Caco-2 (cell line): ENCODE data around the gene RBFA. TPM values are rescaled to one million over a fixed set of nuclear protein-coding genes. Genes with fewer than 3 reads are reported as not detected.
"Not testable (repeated sequence)": the region's sequence is repeated elsewhere in the genome, so short reads cannot be mapped to it uniquely, and the experiment has no call there.

Source experiments
- BruUV-seq: library from RNA; stranded (reverse); fragments of 400-500 nt; replicated peaks from 2 replicates; lab custom pipeline; 2021; lab: Mats Ljungman, UMichigan
- CTCF ChIA-PET: fragments of 300-600 bp; sonication (Branson Sonifier 250); formaldehyde crosslinking; loops from one replicate; lab custom pipeline; 2022; ENCODE audit warnings: antibody characterized with exemption; lab: Charles Lee
- POLR2A ChIA-PET: fragments of 300-600 bp; sonication (Branson Sonifier 250); formaldehyde crosslinking; loops from one replicate; lab custom pipeline; 2022; ENCODE audit warnings: antibody characterized with exemption; lab: Charles Lee
- DNase-seq, 2 experiments: peaks; one replicate each; pipeline versions ENCODE4 v3.0.0 to v3.0.0-alpha.2; 2020 to 2022
- H3K27me3 ChIP-seq: replicated peaks from 2 replicates; pipeline ENCODE4 v1.6.0; 2011; ENCODE audit warnings: low read length; ENCODE audit not compliant: control insufficient read depth, insufficient read depth
- H3K36me3 ChIP-seq: 2 replicates; pipeline ENCODE4 v1.5.1; 2011; ENCODE audit warnings: low read length; ENCODE audit not compliant: control insufficient read depth, insufficient read depth
- H3K4me1 ChIP-seq: fragments of 250-450 bp; sonication (Bioruptor Pico); 2 replicates; pipeline ENCODE4 v1.5.1; 2020; ENCODE audit warnings: mild to moderate bottlenecking
- H3K4me3 ChIP-seq: 2 replicates; pipeline ENCODE4 v1.5.1; 2011; ENCODE audit warnings: low read depth, mild to moderate bottlenecking, control low read depth, low read length
- H3K9me3 ChIP-seq: fragments of 250-450 bp; sonication (Bioruptor Pico); 2 replicates; pipeline ENCODE4 v1.5.1; 2020; ENCODE audit warnings: mild to moderate bottlenecking, moderate library complexity
- H3K27ac Mint-ChIP-seq: one replicate; pipeline ENCODE4 v1.8.0; 2022; ENCODE audit warnings: mixed read lengths; ENCODE audit not compliant: unreplicated experiment
- H3K27me3 Mint-ChIP-seq: one replicate; pipeline ENCODE4 v1.8.0; 2022; ENCODE audit warnings: mixed read lengths; ENCODE audit not compliant: insufficient read depth, unreplicated experiment
- H3K36me3 Mint-ChIP-seq: one replicate; pipeline ENCODE4 v1.8.0; 2022; ENCODE audit warnings: mild to moderate bottlenecking, mixed read lengths; ENCODE audit not compliant: insufficient read depth, unreplicated experiment
- H3K4me1 Mint-ChIP-seq: one replicate; pipeline ENCODE4 v1.8.0; 2022; ENCODE audit warnings: low read depth, mixed read lengths; ENCODE audit not compliant: unreplicated experiment
- H3K4me3 Mint-ChIP-seq: one replicate; pipeline ENCODE4 v1.8.0; 2022; ENCODE audit warnings: mild to moderate bottlenecking, moderate library complexity, mixed read lengths; ENCODE audit not compliant: unreplicated experiment
- H3K9me3 Mint-ChIP-seq: one replicate; pipeline ENCODE4 v1.8.0; 2022; ENCODE audit warnings: mixed read lengths; ENCODE audit not compliant: unreplicated experiment
- CTCF ChIP-seq, 2 experiments: fragments of 200-600 bp in 1 of 2; IDR thresholded peaks; 1 replicate in 1 of 2; 2 replicates in 1 of 2; pipeline versions ENCODE4 v1.5.1 to v1.8.0; 2011 to 2022; ENCODE audit warnings: antibody characterized with exemption in 1 of 2, control low read depth in 1 of 2, inconsistent platforms in 1 of 2, low read depth in 1 of 2, low read length in 1 of 2, mild to moderate bottlenecking in 1 of 2, moderate library complexity in 1 of 2; ENCODE audit not compliant: insufficient read depth in 1 of 2, severe bottlenecking in 1 of 2, unreplicated experiment in 1 of 2
- intact Hi-C: fragments of 100-400 bp; cut with micrococcal nuclease; formaldehyde crosslinking; loops from one replicate; pipeline ENCODE4 v1.10.0; 2022; ENCODE audit not compliant: unreplicated experiment
- total RNA-seq: library from RNA; stranded (reverse); gene quantifications from 2 replicates; pipeline ENCODE4 v1.2.3, GENCODE V29; 2022

The RBFA gene
- total RNA-seq, 1 experiment from 2014 or later, result 19.2 TPM

GRCh38 chr18:79988451-79989194 is 45.6 kb upstream of the RBFA start, which contains the start of gene TXNL4A:
TSS of gene TXNL4A (minus strand) at chr18:79988563. CDS start at chr18:79988392, 171 bp downstream.
- BruUV-seq, result TSS peak; percentile 58
- Histone ChIP-seq H3K4me3 (peak within 1 kb of the TSS; percentile 89), H3K36me3 (no peaks in the 10 kb centered on the region), H3K27me3 (no peaks in the 10 kb centered on the region), H3K4me1 (peaks cover 4% of the 10 kb centered on the region; the same call in 1 of the 2 replicates), H3K9me3 (no peaks in the 10 kb centered on the region)
- Mint-ChIP-seq H3K4me3 (peak within 1 kb of the TSS; percentile 71), H3K4me1 (peaks cover 10% of the 10 kb centered on the region), H3K27ac (peak within 1 kb of the TSS; percentile 71), H3K36me3 (peaks cover 18% of the 10 kb centered on the region), H3K9me3 (no peaks in the 10 kb centered on the region), H3K27me3 (no peaks in the 10 kb centered on the region)
- intact Hi-C loops, result loop anchor here (1.0 kb wide), 1 partner anchor 23 kb away; no protein-coding TSS in a partner anchor
- POLR2A ChIA-PET, result interaction anchor here (0.6 to 0.8 kb wide), 2 partner anchors 45 to 52 kb away, joined by 4 to 5 read pairs; no protein-coding TSS in a partner anchor
- peak; percentile 64 to 69 for DNase-seq
- TF ChIP-seq CTCF (IDR thresholded peaks at IDR 0.05; ENCODE audit: insufficient read depth in 1 of 2, low read depth in 1 of 2, low read length in 1 of 2, severe bottlenecking in 1 of 2, unreplicated experiment in 1 of 2), result no peak
- CTCF ChIA-PET, result no interaction called here

DNA sequence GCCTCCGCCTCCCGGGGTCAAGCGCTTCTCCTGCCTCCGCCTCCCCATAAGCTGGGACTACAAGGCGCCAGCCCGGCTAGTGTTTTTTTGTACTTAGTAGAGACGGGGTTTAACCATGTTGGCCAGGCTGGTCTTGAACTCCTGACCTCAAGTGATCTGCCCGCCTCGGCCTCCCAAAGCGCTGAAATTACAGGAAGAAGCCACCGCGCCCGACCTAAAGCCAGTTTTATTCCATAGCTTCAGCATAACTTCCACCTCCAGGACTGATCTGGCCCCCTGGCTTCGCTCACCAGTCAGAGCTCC is 45.1 kb upstream of the RBFA start:
- peak overlapping the region; percentile 71 for H3K4me3 Mint-ChIP-seq
- H3K4me3 ChIP-seq, result peak overlapping the region; percentile 89
- ChIA-PET POLR2A (interaction anchor here (0.6 to 0.8 kb wide), 3 partner anchors 31 to 52 kb away, joined by 3 to 5 read pairs (median 4); no protein-coding TSS in a partner anchor), CTCF (no interaction called here)
- H3K4me1 Mint-ChIP-seq, result peaks cover 12% of the 10 kb centered on the region
- no peaks in the 10 kb centered on the region for H3K36me3 ChIP-seq
- H3K9me3 ChIP-seq, result no peaks in the 10 kb centered on the region
- H3K36me3 Mint-ChIP-seq, result peaks cover 18% of the 10 kb centered on the region
- no TSS peak for BruUV-seq
- H3K27ac Mint-ChIP-seq, result peak overlapping the region; percentile 71
- DNase-seq, result no peak
- no peak for TF ChIP-seq CTCF (IDR thresholded peaks at IDR 0.05; ENCODE audit: insufficient read depth in 1 of 2, low read depth in 1 of 2, low read length in 1 of 2, severe bottlenecking in 1 of 2, unreplicated experiment in 1 of 2)
- no peaks in the 10 kb centered on the region for H3K27me3 ChIP-seq
- H3K27me3 Mint-ChIP-seq, result no peaks in the 10 kb centered on the region
- intact Hi-C loops, result no loop called here
- peaks cover 4% of the 10 kb centered on the region; the same call in 1 of the 2 replicates for H3K4me1 ChIP-seq
- H3K9me3 Mint-ChIP-seq, result no peaks in the 10 kb centered on the region

- BruUV-seq, result no TSS peak
- no peak overlapping the region for H3K4me3 ChIP-seq
- peaks cover 12% of the 10 kb centered on the region for H3K4me1 Mint-ChIP-seq
- intact Hi-C loops, result no loop called here
- H3K9me3 Mint-ChIP-seq, result no peaks in the 10 kb centered on the region
- no peak overlapping the region for H3K4me3 Mint-ChIP-seq
- no peak for DNase-seq
- no peaks in the 10 kb centered on the region for H3K9me3 ChIP-seq
- no peak overlapping the region for H3K27ac Mint-ChIP-seq
- H3K4me1 ChIP-seq, result peaks cover 4% of the 10 kb centered on the region; the same call in 1 of the 2 replicates
- H3K27me3 Mint-ChIP-seq, result no peaks in the 10 kb centered on the region
- H3K27me3 ChIP-seq, result no peaks in the 10 kb centered on the region
- ChIA-PET CTCF (no interaction called here), POLR2A (no interaction called here)
- no peak for TF ChIP-seq CTCF (IDR thresholded peaks at IDR 0.05; ENCODE audit: insufficient read depth in 1 of 2, low read depth in 1 of 2, low read length in 1 of 2, severe bottlenecking in 1 of 2, unreplicated experiment in 1 of 2)
- peaks cover 6% of the 10 kb centered on the region for H3K36me3 Mint-ChIP-seq
- H3K36me3 ChIP-seq, result no peaks in the 10 kb centered on the region
Measured at GRCh38 chr18:79991494-79991893, 42.7 kb upstream of the RBFA start.

DNA sequence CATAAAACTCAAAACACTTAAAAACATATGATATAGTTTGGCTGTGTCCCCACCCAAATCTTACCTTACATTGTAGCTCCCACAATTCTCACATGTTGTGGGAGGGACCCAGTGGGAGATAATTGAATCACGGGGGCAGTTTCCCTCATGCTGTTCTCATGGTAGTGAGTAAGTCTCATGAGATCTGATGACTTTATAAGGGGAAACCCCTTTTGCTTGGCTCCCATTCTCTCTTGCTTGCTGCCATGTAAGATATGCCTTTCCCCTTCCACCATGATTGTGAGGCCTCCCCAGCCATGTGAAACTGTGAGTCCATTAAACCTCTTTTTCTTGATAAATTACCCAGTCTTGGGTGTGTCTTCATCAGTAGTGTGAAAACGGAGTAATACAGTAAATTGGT is 34.5 kb upstream of the RBFA start:
- BruUV-seq, H3K27ac Mint-ChIP-seq, H3K9me3 ChIP-seq, DNase-seq, H3K27me3 Mint-ChIP-seq, intact Hi-C loops, H3K4me3 Mint-ChIP-seq, H3K36me3 ChIP-seq, H3K9me3 Mint-ChIP-seq, H3K4me3 ChIP-seq, H3K4me1 Mint-ChIP-seq, H3K27me3 ChIP-seq, H3K4me1 ChIP-seq, POLR2A ChIA-PET, H3K36me3 Mint-ChIP-seq, CTCF ChIA-PET: not testable (repeated sequence)
